Gastroesophageal sphincter (tissue), 3 donors: Measurements from ENCODE around the gene GDPGP1.

ENCODE experiments used
- EP300 ChIP-seq: sonication (generic); formaldehyde crosslinking; IDR thresholded peaks from one replicate; pipeline ENCODE4 v1.6.1; 2017; ENCODE audit warnings: antibody characterized with exemption, mild to moderate bottlenecking
- POLR2A ChIP-seq, 2 donors: fragments of 450-650 bp; IDR thresholded peaks; one replicate each; pipeline ENCODE4 v1.6.1; 2017; ENCODE audit warnings: antibody characterized with exemption in 2 of 2, mild to moderate bottlenecking in 2 of 2, moderate library complexity in 1 of 2
- POLR2AphosphoS5 ChIP-seq: sonication (generic); formaldehyde crosslinking; IDR thresholded peaks from one replicate; pipeline ENCODE4 v1.6.1; 2017; ENCODE audit warnings: antibody characterized with exemption
- TF ChIP-seq, protein P1 (sequence below), 4 experiments: fragments of 200-600 bp in 2 of 4; fragments of 450-650 bp in 2 of 4; sonication (generic) in 1 of 4; IDR thresholded peaks; one replicate each; pipeline ENCODE4 v1.5.1; 2017 to 2019; ENCODE audit warnings: antibody characterized with exemption in 4 of 4, mild to moderate bottlenecking in 2 of 4, moderate library complexity in 2 of 4

DNA sequence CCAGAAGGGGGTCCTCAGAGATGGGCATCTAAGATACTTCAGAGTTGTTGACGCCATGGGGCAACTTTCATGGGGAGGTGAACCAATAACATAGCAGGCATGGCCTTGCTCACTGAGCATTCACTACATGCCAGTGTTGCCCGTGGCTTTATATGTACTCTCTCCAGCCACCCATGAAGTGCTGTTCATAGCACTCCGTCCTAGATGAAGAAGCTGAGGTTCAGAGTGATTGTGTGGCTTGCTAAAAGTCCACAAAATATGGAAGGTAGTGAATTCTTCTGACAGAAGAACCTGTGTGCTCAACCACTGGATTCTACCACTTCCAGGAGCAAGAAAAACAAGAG is 42.7 kb upstream of the GDPGP1 start:
- TF ChIP-seq POLR2A (IDR thresholded peaks at IDR 0.05) (no peak), POLR2AphosphoS5 (no peak), EP300 (no peak)
- TF ChIP-seq, protein P1, sequence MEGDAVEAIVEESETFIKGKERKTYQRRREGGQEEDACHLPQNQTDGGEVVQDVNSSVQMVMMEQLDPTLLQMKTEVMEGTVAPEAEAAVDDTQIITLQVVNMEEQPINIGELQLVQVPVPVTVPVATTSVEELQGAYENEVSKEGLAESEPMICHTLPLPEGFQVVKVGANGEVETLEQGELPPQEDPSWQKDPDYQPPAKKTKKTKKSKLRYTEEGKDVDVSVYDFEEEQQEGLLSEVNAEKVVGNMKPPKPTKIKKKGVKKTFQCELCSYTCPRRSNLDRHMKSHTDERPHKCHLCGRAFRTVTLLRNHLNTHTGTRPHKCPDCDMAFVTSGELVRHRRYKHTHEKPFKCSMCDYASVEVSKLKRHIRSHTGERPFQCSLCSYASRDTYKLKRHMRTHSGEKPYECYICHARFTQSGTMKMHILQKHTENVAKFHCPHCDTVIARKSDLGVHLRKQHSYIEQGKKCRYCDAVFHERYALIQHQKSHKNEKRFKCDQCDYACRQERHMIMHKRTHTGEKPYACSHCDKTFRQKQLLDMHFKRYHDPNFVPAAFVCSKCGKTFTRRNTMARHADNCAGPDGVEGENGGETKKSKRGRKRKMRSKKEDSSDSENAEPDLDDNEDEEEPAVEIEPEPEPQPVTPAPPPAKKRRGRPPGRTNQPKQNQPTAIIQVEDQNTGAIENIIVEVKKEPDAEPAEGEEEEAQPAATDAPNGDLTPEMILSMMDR (IDR thresholded peaks at IDR 0.05), result no peak
